OCI-LY3 (cell line): ENCODE results near the gene CAPZB.

ENCODE experiments used
- H2AFZ ChIP-seq: fragments of 200-600, 300-600 bp; shearing (Covaris generic); 2 replicates; pipeline ENCODE4 v1.6.0; 2014; ENCODE audit warnings: antibody characterized with exemption, low read depth, low read length
- H3K27ac ChIP-seq: fragments of 200-600, 300-600 bp; sonication (generic); 2 replicates; pipeline ENCODE4 v1.5.1; 2014; ENCODE audit warnings: mild to moderate bottlenecking, low read length, moderate library complexity, mixed read lengths
- H3K27me3 ChIP-seq: fragments of 200-600, 300-600 bp; sonication (generic); 2 replicates; pipeline ENCODE4 v1.6.1; 2014; ENCODE audit warnings: low read depth, low read length, mixed read lengths
- H3K36me3 ChIP-seq: fragments of 200-600, 300-600 bp; sonication (generic); replicated peaks from 2 replicates; pipeline ENCODE3; 2014; ENCODE audit warnings: low read depth, low read length, mixed read lengths
- H3K4me1 ChIP-seq: fragments of 300-600, 200-600 bp; sonication (generic); 2 replicates; pipeline ENCODE4 v1.6.1; 2014; ENCODE audit warnings: low read length, mixed read lengths
- H3K4me2 ChIP-seq: fragments of 200-600, 300-600 bp; sonication (generic); 2 replicates; pipeline ENCODE4 v1.6.1; 2014; ENCODE audit warnings: low read length, mixed read lengths
- H3K4me3 ChIP-seq: fragments of 300-600, 200-600 bp; sonication (generic); 2 replicates; pipeline ENCODE4 v1.5.1; 2014; ENCODE audit warnings: antibody characterized with exemption, mild to moderate bottlenecking, low read length, moderate library complexity
- H3K79me2 ChIP-seq: fragments of 300-600, 200-600 bp; shearing (Covaris generic); 2 replicates; pipeline ENCODE4 v1.6.1; 2014; ENCODE audit warnings: mild to moderate bottlenecking, low read length, mixed read lengths
- H3K9ac ChIP-seq: fragments of 300-600, 200-600 bp; shearing (Covaris generic); 2 replicates; pipeline ENCODE4 v1.6.0; 2014; ENCODE audit warnings: mild to moderate bottlenecking, low read length, moderate library complexity
- H3K9me3 ChIP-seq: fragments of 200-600, 300-600 bp; shearing (Covaris generic); 2 replicates; pipeline ENCODE4 v1.6.1; 2014; ENCODE audit warnings: low read length, mixed read lengths; ENCODE audit not compliant: insufficient read depth
- H4K20me1 ChIP-seq: fragments of 200-600, 300-600 bp; sonication (generic); 2 replicates; pipeline ENCODE4 v1.6.1; 2016; ENCODE audit warnings: low read length, mixed read lengths; ENCODE audit not compliant: insufficient read depth
- CTCF ChIP-seq: fragments of 200-600, 300-600 bp; sonication (generic); IDR thresholded peaks from 2 replicates; pipeline ENCODE4 v1.5.1; 2014; ENCODE audit warnings: antibody characterized with exemption, low read length, low read depth
- EZH2phosphoT487 ChIP-seq: fragments of 200-600 bp; shearing (Covaris generic); IDR thresholded peaks from 2 replicates; pipeline ENCODE4 v1.6.1; 2018; ENCODE audit warnings: antibody characterized with exemption, mixed run types, low read depth

The CAPZB gene

GRCh38 chr1:19360843-19361610 lies 124.3 kb downstream of the CAPZB start:
- H3K4me3 ChIP-seq = no peak overlapping the region
- TF ChIP-seq CTCF (no peak), EZH2phosphoT487 (no peak)
- no peak overlapping the region for H3K9ac ChIP-seq
- no peaks in the 10 kb centered on the region for H3K9me3 ChIP-seq
- no peak overlapping the region for H3K4me2 ChIP-seq
- no peak overlapping the region for H2AFZ ChIP-seq
- H3K27ac ChIP-seq = no peak overlapping the region
- no peaks in the 10 kb centered on the region for H3K79me2 ChIP-seq
- no peaks in the 10 kb centered on the region for H3K27me3 ChIP-seq
- no peaks in the 10 kb centered on the region for H3K36me3 ChIP-seq
- peaks cover 3% of the 10 kb centered on the region; the same call in 1 of the 2 replicates for H4K20me1 ChIP-seq
- H3K4me1 ChIP-seq = no peaks in the 10 kb centered on the region

- no peaks in the 10 kb centered on the region for H3K9me3 ChIP-seq
- H2AFZ ChIP-seq = no peak overlapping the region
- no peaks in the 10 kb centered on the region for H3K79me2 ChIP-seq
- peaks cover 3% of the 10 kb centered on the region for H3K36me3 ChIP-seq
- H3K27me3 ChIP-seq = no peaks in the 10 kb centered on the region
- no peaks in the 10 kb centered on the region for H3K4me1 ChIP-seq
- H3K27ac ChIP-seq = no peak overlapping the region
- no peak overlapping the region for H3K4me3 ChIP-seq
- no peak overlapping the region for H3K4me2 ChIP-seq
- no peak for TF ChIP-seq CTCF
- TF ChIP-seq EZH2phosphoT487 = no peak
- H4K20me1 ChIP-seq = peaks cover 3% of the 10 kb centered on the region; the same call in 1 of the 2 replicates
- no peak overlapping the region for H3K9ac ChIP-seq
These were observed 124.9 kb downstream of the CAPZB start for GRCh38 chr1:19360432-19360831.

GRCh38 chr1:19360016-19360415 lies 125.3 kb downstream of the CAPZB start:
- Histone ChIP-seq H3K36me3 (peaks cover 3% of the 10 kb centered on the region), H3K4me1 (no peaks in the 10 kb centered on the region), H3K27me3 (no peaks in the 10 kb centered on the region), H3K9ac (no peak overlapping the region), H3K4me3 (no peak overlapping the region), H2AFZ (no peak overlapping the region), H3K27ac (no peak overlapping the region), H3K79me2 (no peaks in the 10 kb centered on the region), H3K4me2 (no peak overlapping the region), H4K20me1 (peaks cover 3% of the 10 kb centered on the region; the same call in 1 of the 2 replicates), H3K9me3 (no peaks in the 10 kb centered on the region)
- TF ChIP-seq EZH2phosphoT487 (no peak), CTCF (no peak)

- Histone ChIP-seq H4K20me1 (peaks cover 1% of the 10 kb centered on the region; the same call in 1 of the 2 replicates), H3K36me3 (peaks cover 3% of the 10 kb centered on the region)
These were observed 126.0 kb downstream of the CAPZB start for GRCh38 chr1:19359357-19359756.

More at GRCh38 chr1:19359357-19359756, 126.0 kb downstream of the CAPZB start:
- Histone ChIP-seq H3K27ac (no peak overlapping the region), H2AFZ (no peak overlapping the region), H3K9me3 (no peaks in the 10 kb centered on the region), H3K4me2 (no peak overlapping the region), H3K4me1 (no peaks in the 10 kb centered on the region), H3K79me2 (no peaks in the 10 kb centered on the region), H3K4me3 (no peak overlapping the region), H3K9ac (no peak overlapping the region), H3K27me3 (no peaks in the 10 kb centered on the region)
- TF ChIP-seq EZH2phosphoT487 (no peak), CTCF (no peak)
